SH-SY5Y (cell line): ENCODE results near the gene CSGALNACT2.

Experiments used
- GATA2 ChIP-seq: IDR thresholded peaks from 2 replicates; pipeline ENCODE4 v1.6.1; 2011; ENCODE audit warnings: mild to moderate bottlenecking, low read depth, low read length
- GATA3 ChIP-seq: IDR thresholded peaks from 2 replicates; pipeline ENCODE4 v1.6.1; 2011; ENCODE audit warnings: low read depth, mild to moderate bottlenecking, low read length, moderate library complexity

GRCh38 chr10:43204042-43204942 lies 66.0 kb downstream of the CSGALNACT2 start:
- TF ChIP-seq GATA3, result no peak
- no peak for TF ChIP-seq GATA2
